HG03520 (cell line): ENCODE results near the gene SERTAD4.

ENCODE experiments used
- ATAC-seq: cut with Tn5 transposase; IDR thresholded peaks from one replicate; pipeline ENCODE4 v1.9.1; 2021; ENCODE audit warnings: mild to moderate bottlenecking, moderate library complexity; ENCODE audit not compliant: unreplicated experiment

SERTAD4 gene

GRCh38 chr1:210231846-210232510, 618 bp upstream of the SERTAD4 start:
- no peak for ATAC-seq

GRCh38 chr1:210233216-210233494, 559 bp downstream of the SERTAD4 start:
- ATAC-seq: no peak

DNA sequence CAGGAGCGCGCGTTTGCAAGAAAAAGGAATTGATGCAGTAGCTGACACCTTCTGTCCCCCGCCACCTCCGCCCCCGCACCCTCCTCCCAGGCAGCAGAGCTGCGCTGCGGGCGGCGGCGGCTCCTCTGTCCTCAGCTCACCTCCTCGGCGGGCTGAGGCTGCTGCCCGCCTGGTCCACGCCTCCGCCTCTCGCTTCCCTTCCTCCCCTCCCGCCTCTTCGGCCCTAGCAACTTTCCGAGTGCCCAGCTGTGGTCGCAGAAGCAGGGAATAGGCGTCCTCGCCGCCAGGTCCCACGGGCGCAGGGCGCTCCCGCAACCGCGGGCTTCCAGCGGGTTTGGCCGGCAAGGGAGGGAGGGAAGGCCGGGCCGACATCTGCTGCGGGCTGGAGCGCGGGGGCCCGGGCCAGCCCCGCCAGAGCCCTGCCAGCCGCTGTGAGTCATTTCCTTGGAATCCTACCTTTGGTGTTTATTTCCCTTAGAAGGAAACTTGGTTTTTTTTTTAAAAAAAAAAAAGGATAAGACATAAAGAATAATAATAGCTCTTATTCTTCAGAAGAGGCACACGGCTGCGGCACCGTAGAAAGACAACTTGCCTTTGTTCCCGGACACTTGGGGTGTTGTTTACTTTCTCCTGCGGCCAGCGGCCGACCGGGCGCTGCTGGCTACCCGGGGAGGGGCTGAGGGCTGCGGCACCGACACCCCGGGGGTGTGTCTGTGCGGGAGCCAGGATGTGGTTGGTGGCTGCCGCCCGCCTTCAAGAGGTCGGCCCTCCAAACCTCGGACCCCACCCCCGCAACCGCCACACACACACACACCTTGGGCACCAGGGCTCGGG, 1.1 kb downstream of the SERTAD4 start:
- no peak for ATAC-seq

- ATAC-seq: no peak
These were observed 1.7 kb downstream of the SERTAD4 start for GRCh38 chr1:210234329-210234757.

GRCh38 chr1:210235363-210236053, 2.9 kb downstream of the SERTAD4 start:
- ATAC-seq: no peak

- no peak for ATAC-seq
These were observed 3.8 kb downstream of the SERTAD4 start for GRCh38 chr1:210236386-210236839.

GRCh38 chr1:210236840-210237409, 4.3 kb downstream of the SERTAD4 start:
- no peak for ATAC-seq

DNA sequence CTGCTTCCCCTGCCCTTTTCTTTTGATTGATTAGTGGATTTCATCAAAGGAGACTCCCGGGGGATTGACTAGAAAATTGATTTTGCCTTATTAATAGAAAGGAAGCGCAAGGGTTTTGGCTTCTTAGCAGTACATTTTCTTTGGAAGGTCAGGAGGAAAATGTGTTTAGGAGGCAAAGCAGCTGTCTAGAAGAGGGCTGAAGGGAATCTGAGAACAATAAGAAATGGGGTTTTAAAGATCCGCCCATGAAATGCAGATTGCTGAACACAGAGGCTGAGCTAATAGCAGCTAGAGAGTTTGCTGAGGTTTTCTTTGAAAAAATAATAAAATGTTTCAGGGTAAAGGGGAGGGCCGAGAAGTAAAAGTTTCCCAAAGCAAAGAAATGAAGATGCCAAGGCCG, 4.9 kb downstream of the SERTAD4 start:
- no peak for ATAC-seq

GRCh38 chr1:210237981-210238380, 5.4 kb downstream of the SERTAD4 start:
- ATAC-seq: no peak

DNA sequence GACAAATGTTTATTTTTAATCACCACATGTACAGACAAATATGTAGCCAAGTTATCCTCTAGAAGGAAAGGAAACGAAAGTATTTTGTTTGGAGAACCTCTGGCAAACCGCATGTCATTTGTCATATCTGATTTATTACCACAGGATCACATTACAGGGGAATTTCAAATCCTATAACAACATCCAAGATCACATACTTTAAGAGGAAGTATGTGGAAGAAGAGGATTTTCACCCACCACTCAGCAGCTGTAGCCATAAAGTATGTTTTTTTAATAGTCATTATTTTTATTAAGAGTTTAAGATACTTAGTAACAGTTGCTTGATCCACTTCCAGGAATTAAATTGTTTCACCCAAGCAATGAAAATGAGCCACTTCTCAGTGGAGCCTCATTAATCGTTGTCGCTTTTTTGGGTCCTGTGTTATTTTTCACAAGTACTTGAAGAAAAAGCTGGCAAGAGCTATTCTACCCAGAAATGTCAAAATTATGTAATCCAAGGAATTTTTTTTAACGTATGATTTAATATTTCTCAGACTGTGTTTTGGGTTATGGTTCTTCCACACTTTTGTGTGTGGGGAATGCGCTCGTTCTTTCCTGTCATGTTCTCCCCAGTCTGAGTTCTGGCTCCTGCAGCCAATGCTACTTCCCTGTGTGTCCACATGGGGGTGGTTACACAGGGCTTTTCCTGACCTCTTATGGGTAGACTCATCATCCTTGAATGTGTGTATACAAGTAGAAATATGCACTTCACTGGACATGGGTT, 6.9 kb downstream of the SERTAD4 start:
- no peak for ATAC-seq

- no peak for ATAC-seq
These were observed 8.5 kb downstream of the SERTAD4 start for GRCh38 chr1:210241121-210241520.

GRCh38 chr1:210244746-210245367, 12.3 kb downstream of the SERTAD4 start:
- ATAC-seq: no peak

GRCh38 chr1:210246447-210246846, 13.9 kb downstream of the SERTAD4 start:
- peak; percentile 54 for ATAC-seq

DNA sequence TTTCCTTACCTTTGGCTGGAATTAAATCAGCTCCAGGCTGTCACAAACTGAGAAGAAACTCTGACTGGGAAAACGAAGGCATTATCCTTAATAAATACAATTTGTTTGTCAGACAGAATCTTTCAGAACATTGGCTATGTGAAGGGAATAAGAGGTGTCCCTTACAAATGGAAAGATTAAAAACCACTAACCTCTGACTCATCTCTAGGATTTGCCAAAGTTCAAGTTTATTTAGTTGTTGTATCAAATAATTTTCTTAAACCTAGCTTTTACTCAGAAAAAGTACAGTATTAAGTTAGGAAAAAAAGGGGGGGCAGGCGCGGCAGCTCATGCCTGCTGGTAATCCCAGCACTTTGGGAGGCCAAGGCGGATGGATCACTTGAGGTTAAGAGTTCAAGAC, 15.7 kb downstream of the SERTAD4 start:
- ATAC-seq: no peak

GRCh38 chr1:210250665-210250997, 18.0 kb downstream of the SERTAD4 start:
- ATAC-seq: no peak

- ATAC-seq: no peak
These were observed 18.5 kb downstream of the SERTAD4 start for GRCh38 chr1:210250998-210251679.

- ATAC-seq: no peak
These were observed 19.3 kb downstream of the SERTAD4 start for GRCh38 chr1:210251680-210252490.

DNA sequence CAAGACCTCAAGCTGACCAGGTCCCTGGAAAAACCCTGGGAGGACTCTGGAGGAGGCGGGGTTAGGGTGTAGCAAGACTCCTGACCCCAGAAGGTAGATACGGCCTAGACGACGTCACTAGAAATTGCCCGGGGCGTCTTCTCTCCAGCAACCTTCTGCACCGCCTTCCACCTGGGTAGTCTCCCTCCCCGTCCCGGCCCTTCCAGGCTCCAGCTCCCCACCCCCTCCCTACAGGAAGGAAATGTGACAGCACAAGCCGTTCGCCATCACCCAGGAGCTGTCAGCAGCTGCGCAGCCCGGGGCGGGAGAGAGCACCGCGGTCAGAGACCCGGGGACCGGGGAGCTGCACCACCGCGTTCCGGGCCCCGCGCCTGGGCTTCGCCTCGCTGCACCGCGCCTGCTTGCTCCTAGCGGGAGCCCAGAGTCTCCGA, 20.0 kb downstream of the SERTAD4 start:
- ATAC-seq: no peak

DNA sequence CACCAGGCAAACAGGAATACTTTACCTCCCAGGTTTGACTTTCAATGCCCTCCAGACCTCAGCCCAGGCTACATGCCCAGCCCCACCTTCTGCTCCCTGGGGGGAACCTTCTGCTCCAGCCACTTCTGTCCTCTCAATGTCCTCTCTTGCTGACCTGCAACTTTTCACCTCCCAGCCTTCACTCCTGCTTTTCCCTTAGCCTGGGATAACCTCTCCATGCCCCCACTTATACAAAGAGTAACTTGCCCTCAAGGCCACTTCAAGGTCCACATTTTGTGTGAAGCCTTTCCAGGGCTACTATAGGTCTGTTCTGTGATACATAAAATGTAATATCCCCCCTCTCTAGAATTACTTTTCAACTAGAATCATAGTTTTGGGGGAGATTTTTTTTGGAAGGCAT, 21.7 kb downstream of the SERTAD4 start:
- ATAC-seq: no peak
